GM18499 (cell line): ENCODE results near the gene WBP4.
A peak's percentile ranks its signal among the peaks of the same experiment; 100 is the strongest.
"Not testable (repeated sequence)": the region's sequence is repeated elsewhere in the genome, so short reads cannot be mapped to it uniquely, and the experiment has no call there.

Experiments used
- ATAC-seq: cut with Tn5 transposase; IDR thresholded peaks from one replicate; pipeline ENCODE4 v1.9.1; 2021; ENCODE audit warnings: moderate number of reproducible peaks; ENCODE audit not compliant: insufficient read depth, unreplicated experiment

WBP4 gene

DNA sequence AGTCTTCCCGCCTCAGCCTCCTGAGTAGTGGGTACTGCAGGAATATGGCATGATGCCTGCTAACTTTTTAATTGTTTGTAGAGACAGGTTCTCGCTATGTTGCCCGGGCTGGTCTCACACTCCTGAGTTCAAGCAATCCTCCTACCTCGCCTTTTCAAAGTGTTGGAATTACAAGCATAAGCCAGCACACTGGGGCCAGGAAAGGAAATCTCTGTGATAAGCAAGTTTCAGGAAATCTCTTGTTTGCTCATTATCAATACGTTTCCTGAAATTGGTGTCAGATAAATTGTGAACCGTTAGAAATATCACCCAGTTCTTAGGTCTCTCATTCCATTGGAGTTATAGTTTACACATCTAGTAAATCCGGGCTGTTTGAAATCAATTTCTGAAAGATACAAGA lies 14.2 kb downstream of the WBP4 start:
- ATAC-seq, result no peak

DNA sequence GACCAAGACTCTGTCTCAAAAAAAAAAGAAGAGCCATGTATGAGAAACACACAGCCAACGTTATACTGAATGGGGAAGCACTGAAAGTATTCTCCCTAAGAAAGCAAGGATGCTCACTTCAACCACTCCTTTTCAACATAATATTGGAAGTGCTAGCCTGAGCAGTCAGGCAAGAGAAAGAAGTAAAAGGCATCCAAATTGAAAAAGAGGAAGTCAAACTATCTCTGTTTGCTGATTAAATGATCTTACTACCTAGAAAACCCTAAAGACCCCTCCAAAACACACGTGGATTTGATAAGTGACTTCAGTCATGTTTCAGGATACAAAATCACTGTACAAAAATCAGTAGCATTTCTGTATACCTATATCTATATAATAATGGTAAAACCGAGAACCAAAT lies 16.2 kb downstream of the WBP4 start:
- no peak for ATAC-seq

DNA sequence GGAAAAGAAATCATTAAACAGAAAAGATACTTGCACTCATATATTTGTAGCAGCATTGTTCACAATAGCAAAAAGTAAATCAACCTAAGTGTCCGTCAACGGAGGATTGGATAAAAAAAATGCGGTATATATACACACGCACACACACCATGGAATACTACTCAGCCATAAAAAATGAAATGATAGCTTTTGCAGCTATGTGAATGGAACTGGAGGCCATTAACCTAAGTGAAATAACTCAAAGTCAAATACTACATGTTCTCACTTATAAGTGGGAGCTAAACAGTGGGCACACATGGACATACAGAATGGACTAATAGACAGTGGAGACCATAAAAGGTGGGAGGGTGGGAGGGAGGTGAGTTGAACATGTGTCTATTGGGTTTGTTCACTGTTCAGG lies 18.4 kb downstream of the WBP4 start:
- no peak for ATAC-seq

DNA sequence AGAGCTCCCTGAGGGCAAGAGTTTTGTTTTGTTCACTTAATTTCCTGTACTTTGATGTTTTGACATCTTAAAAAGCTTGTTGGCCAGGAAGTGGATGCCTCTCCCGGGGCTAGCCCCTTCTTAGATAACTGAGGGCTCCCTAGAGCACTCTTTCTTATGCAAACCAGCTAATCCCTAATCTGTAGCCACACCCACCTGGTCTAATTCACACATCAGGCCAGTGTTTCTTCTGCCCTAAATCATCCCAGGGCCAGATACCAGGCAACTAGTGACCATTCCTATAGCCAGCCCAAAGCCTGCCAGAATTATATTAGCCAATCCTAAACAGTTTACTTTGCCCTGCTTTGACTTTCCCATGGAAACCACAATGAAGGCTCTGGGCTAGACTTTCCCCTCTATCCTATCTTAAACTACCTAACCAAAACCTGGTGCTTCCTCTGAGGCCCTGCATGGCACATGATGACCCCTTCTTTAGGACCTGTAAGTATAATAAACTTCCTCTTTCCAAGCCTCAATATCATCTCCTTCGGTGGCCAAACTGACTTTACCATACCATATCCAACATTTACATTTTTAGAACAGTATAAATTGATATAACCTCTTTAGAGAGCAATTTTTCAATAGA lies 24.8 kb downstream of the WBP4 start:
- ATAC-seq, result no peak

DNA sequence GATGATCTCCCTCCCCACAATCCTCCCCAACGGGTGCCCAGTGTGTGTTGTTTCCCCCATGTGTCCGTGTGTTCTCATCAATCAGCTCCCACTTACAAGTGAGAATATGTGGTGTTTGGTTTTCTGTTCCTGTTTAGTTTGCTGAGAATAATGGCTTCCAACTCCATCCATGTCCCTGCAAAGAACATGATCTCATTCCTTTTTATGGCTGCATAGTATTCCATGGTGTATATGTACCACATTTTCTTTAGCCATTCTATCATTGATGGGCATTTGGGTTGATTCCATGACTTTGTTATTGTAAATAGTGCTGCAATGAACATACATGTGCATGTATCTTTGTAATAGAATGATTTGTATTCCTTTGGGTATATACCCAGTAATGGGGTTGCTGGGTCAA lies 34.4 kb downstream of the WBP4 start:
- ATAC-seq, result not testable (repeated sequence)

DNA sequence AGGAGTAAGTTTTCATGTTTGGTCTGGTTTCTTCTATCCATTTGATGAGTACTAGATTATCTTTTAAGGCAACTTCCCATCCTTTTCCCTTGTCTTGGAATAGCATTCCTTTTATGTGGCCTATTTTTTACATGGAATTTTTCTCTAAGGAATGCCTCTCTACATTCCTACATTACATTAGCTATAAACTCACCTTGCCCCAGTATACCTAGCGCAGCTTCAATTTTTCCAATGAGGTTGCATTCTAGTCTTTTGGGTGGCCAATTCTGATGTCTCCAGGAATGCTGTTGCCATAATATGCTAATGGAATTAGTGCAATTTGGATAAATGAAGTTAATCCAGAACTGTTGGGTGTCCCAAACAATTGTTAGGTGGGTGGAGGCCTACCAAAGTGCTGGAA lies 37.5 kb downstream of the WBP4 start:
- ATAC-seq, result no peak

DNA sequence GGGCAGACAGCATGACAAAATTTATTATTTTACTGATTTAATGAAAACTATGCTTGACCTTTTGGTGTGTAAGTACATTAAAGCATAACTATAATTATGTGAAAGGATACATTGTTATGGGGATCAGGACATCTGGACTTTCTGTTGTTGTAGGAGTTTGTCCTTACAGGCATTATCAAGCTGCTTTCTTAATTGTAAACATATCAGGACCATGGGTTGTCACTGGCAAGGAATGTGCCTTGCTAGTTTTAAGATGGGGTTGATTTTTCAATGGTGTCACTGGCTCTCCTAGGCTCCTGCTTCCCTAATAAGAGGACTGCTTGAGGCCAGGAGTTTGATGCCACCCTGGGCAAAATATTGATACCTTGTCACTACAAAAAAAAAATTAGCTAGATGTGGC lies 38.7 kb downstream of the WBP4 start:
- no peak for ATAC-seq

DNA sequence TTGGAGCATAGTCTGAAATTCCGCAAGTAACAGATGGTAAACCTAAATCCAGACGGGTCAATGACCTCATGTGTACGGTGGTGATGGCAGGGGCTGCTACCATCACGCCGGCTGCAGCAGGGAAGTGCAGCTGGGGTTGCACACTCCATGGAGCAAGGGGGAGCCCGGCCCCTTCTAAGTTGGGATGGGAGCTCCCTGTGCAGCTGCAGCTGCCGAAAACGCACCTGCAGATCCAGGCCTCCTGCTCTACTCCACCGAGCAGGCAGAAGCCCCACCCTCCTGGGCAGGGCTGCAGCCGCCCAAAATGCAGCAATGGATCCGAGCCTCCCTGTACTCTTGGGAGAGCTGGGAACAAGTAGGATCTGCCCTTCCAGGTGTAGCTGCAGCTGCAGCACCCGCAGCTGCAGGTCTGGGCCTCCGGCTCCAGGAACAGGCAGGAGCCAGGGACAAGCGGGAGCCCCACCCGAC lies 45.8 kb downstream of the WBP4 start:
- no peak for ATAC-seq

DNA sequence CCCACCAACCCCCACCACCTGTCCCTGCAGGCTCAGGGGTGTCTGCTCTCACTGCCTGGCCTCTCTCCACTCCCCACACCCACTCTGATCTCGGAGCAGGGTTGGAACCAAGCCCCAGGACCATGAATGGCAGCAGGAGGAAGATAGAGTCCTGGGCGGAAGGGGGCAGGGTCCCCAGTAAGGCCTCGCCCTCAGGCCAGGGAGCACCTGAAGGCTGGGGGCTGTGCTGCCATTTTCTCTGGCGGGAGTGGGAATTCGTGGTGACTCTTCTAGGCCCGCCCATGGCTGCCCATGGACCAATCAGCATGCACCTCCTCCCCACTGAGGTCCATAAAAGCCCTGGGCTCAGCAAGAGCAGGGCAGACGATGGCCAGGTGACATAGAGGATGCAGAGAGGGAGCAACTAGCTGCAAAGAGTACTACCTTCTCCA lies 46.3 kb downstream of the WBP4 start:
- ATAC-seq, result no peak

DNA sequence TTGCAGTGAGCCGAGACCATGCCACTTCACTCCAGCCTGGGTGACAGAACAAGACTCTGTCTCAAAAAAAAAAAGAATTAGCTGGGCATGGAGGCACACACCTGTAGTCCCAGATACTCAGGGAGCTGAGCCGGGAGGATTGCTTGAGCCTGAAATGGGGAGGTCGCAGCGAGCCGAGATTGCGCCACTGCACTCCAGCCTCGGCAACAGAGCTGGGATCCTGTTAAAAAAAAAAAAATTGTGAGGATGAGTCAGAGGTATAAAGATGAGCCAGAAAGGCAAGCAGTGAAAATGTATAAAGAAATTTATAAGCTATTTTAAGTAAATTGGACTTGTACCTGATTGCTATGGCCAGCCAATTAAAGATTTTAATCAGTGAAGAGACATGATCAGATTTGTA lies 50.1 kb downstream of the WBP4 start:
- no peak for ATAC-seq

DNA sequence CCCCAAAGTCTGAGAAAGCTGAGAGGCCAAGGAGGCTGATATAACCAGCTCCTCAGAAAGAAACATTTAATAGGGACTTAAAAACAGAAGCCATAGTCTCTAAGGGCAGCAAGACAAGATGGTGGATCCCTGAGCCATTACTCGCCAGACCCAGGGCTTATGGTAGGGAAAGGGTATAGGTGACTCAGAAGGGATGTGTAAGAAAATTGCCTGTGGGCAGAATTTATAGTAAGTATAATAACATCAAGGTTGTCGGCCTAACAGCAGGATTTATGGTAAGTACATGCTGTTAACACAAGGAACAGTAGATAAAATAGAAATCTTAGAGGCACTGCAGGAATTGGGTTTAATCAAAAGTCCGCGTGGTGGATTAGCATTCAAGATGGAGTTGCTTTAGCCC lies 56.6 kb downstream of the WBP4 start:
- ATAC-seq, result no peak

DNA sequence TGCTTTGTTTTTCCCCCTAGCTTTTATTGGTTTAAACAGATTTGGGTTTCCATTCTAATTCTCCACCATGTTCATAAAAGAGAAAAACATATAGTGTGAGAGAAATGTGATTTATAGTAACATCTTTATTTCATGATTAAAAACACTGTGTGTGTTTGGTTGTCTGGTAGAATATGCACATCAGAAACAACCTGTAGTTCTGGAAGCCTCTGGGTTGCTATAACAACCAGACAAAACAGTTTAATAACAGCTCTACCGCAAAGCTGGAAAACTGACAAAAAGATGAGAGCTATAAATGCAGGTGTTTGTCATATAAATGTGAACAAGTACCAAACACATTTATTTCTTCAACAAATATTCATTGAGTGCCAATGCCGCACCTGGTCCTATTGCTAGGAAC lies 61.5 kb downstream of the WBP4 start:
- ATAC-seq, result no peak

DNA sequence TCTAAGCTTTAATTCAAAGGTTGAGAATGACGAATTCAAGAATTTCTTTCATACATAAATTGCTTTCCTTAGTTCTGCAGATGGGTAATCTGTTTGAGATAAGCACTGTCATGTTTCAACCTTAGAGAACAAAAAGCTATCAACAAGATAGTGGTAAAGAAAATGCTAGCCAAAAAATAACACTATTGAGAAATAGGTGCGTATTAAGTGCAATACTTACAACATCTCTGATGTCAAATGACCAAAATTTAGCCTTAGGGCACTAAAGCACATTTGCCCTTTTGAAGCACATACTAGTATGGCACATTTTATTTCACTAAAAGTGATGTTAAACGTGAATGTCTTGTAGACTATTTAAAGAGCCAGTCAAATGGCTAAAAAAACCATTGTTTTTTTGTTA lies 66.4 kb downstream of the WBP4 start:
- ATAC-seq, result no peak

DNA sequence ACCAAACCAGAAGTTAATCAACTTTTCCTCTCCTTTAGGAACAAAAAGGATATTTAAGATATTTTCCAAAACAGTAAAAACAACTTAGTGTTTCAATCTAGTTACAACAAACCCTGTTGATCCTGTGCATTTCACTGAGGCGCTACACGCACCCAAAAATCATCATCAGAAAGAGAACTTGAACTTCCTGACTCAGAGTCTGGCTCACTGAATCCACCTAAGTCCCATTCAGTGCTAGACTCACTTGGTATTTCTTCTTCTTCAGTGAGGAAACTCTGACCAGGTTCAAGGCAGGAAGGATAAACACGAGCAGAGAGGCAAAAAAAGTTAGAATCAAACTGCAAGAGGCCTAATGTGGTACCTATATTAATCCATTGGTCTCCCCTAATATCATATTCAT lies 69.0 kb downstream of the WBP4 start:
- ATAC-seq, result no peak

DNA sequence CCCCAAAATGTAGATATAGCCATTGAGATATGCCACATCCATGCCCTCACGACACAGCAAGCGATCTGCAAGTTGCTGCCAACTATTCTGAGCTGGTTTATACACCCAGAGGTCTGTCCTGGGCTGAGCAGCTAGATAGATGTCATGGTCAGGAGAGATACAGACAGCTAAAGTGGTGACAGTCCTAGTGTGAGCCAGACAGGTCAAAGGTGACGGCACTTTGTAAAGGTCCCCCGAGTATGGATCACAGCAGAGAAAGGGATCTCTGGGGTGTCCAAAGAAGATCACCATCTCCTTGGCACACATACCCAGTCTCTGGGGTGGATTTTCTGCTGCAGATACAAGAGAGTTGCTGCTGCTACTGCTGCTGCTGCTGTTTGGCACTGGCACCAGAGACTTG lies 69.9 kb downstream of the WBP4 start:
- not testable (repeated sequence) for ATAC-seq

DNA sequence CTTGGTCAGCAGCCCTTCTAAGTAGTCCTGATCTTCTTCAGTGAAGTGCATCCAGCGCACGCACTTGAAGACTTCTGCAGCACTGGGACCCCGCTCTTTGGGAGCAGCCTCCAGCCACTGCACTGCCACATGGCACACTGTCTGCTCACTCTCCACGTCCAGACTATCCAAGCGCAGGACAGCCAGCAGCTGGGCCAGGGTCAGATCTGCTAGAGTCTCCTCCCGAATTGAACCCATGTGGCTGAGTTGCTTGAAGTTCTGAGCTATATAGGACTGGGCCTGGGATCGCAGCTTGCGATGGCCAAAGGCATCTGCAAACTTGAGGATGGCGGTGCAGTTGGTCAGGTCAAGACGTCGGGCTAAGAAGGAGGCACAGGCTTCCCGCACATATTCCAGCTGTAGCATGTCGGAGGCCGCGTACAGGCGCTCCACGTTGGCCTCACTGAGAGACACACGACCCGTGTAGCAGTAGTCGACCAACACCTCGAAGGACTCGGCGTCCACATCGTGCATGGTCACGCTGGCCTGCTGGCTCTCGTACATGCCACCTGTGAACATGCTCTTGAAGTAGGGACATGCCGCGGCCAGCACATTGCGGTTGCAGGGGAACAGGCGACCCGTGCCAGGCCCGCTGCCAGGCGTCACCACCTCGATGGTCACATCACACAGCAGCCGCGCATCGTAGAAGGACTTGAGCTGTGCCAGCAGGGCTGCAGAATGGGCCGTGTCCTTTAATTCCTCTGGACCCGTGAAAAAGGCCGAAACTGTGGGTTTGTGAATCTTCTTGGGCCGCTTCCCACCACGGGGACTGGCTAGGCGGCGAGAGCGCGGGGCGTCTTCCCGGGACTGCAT lies 70.6 kb downstream of the WBP4 start:
- not testable (repeated sequence) for ATAC-seq

DNA sequence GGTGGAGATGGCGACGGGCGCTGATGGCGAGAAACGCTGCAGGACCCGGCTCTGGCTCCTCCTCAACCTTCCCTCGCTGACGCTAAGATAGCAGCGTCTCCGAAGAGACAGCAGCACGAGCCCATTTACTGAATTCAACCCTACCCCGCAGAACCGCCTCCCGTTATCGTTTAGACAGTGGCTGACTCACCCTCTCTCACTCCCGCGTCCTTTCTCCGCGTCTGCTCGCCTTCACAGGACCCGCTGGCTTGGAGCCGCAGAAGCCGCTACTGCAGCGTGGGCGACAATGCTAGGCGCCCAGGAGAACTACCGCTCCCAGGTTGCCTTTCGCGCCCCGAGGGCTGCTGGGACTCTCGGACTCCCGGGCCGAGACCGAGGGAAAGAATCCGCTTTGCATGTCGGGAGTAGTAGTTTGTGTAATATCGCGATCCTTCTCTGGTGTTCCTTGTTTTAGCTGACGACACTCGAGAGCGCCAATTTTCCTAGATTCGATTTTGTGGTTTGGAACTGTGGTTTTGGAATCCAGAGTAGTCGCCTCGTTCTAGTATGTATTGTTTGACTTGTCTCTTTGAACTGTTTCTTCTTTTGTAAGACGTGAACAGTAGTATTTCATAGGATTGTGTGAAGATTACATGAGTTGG lies 71.3 kb downstream of the WBP4 start, which contains the start of gene KBTBD6:
KBTBD6 (minus strand) TSS at position 291 of the 641 bp plus-strand sequence. CDS start 291 bp downstream, outside the sequence.
- ATAC-seq, result peak; percentile 90
